ENCODE results near the gene DPP6. TPM values are rescaled to one million over a fixed set of nuclear protein-coding genes. Genes with fewer than 3 reads are reported as not detected.

The DPP6 gene
- total and polyA plus RNA-seq, 10 donors, result 0.11 to 8.7 (median 3.0) TPM

- no peak for TF ChIP-seq CTCF (IDR thresholded peaks at IDR 0.05 in 8 of 11, conservative IDR thresholded peaks at IDR 0.05 in 3 of 11)
- no peak for TF ChIP-seq POLR2AphosphoS5 (IDR thresholded peaks at IDR 0.05)
- TF ChIP-seq POLR2A (IDR thresholded peaks at IDR 0.05), result no peak
- Histone ChIP-seq H3K9me3 (peaks cover 0 to 7% (median 0%) of the 10 kb centered on the region in 8 donors), H3K4me3 (no peak overlapping the region), H3K27me3 (replicated peaks in 1 of 7) (no peaks in the 10 kb centered on the region), H3K36me3 (no peaks in the 10 kb centered on the region), H3K4me1 (no peaks in the 10 kb centered on the region), H3K27ac (no peak overlapping the region)
- no peak for DNase-seq
- 80 to 88% (median 84%) methylated on average over 3 of the region's 3 CpGs for WGBS, 5 donors
- intact Hi-C loops (cut with DNase I; ENCODE audit: low total_unique reads), result no loop called here
These were observed 546.7 kb downstream of the DPP6 start for GRCh38 chr7:154598864-154599263.

GRCh38 chr7:154610903-154611302, 558.7 kb downstream of the DPP6 start:
- no peaks in the 10 kb centered on the region for H3K27me3 ChIP-seq (replicated peaks in 1 of 7)
- peaks cover 0 to 4% (median 0%) of the 10 kb centered on the region in 8 donors for H3K9me3 ChIP-seq
- TF ChIP-seq CTCF (IDR thresholded peaks at IDR 0.05 in 8 of 11, conservative IDR thresholded peaks at IDR 0.05 in 3 of 11) (no peak), POLR2A (IDR thresholded peaks at IDR 0.05) (no peak), POLR2AphosphoS5 (IDR thresholded peaks at IDR 0.05) (no peak)
- H3K4me3 ChIP-seq, result no peak overlapping the region
- no peak overlapping the region for H3K27ac ChIP-seq
- DNase-seq, result no peak
- no peaks in the 10 kb centered on the region for H3K36me3 ChIP-seq
- H3K4me1 ChIP-seq, result no peaks in the 10 kb centered on the region
- WGBS, 5 donors, result 57 to 76% (median 69%) methylated on average over 3 of the region's 3 CpGs
- intact Hi-C loops (cut with DNase I; ENCODE audit: low total_unique reads), result no loop called here

GRCh38 chr7:154613811-154614210, 561.6 kb downstream of the DPP6 start:
- H3K36me3 ChIP-seq, result no peaks in the 10 kb centered on the region
- intact Hi-C loops (cut with DNase I; ENCODE audit: low total_unique reads), result no loop called here
- 82 to 90% (median 85%) methylated on average over 7 of the region's 7 CpGs for WGBS, 5 donors
- H3K4me3 ChIP-seq, result no peak overlapping the region
- TF ChIP-seq POLR2AphosphoS5 (IDR thresholded peaks at IDR 0.05), result no peak
- no peak for TF ChIP-seq POLR2A (IDR thresholded peaks at IDR 0.05)
- DNase-seq, result no peak
- no peaks in the 10 kb centered on the region for H3K4me1 ChIP-seq
- H3K9me3 ChIP-seq, result peaks cover 0 to 10% (median 0%) of the 10 kb centered on the region in 8 donors
- no peak overlapping the region for H3K27ac ChIP-seq
- no peaks in the 10 kb centered on the region for H3K27me3 ChIP-seq (replicated peaks in 1 of 7)

- no peak for DNase-seq
- Histone ChIP-seq H3K4me3 (no peak overlapping the region), H3K9me3 (peaks cover 0 to 19% (median 0%) of the 10 kb centered on the region in 8 donors), H3K27me3 (replicated peaks in 1 of 7) (no peaks in the 10 kb centered on the region), H3K4me1 (no peaks in the 10 kb centered on the region), H3K36me3 (no peaks in the 10 kb centered on the region), H3K27ac (no peak overlapping the region)
- 92 to 97% (median 95%) methylated on average over 9 of the region's 9 CpGs for WGBS, 5 donors
- intact Hi-C loops (cut with DNase I; ENCODE audit: low total_unique reads), result no loop called here
- no peak for TF ChIP-seq CTCF (IDR thresholded peaks at IDR 0.05 in 8 of 11, conservative IDR thresholded peaks at IDR 0.05 in 3 of 11)
- no peak for TF ChIP-seq POLR2AphosphoS5 (IDR thresholded peaks at IDR 0.05)
- TF ChIP-seq POLR2A (IDR thresholded peaks at IDR 0.05), result no peak
These were observed 568.0 kb downstream of the DPP6 start for GRCh38 chr7:154620141-154620755.
